ENCODE results near the gene PTGDR2. TPM values are rescaled to one million over a fixed set of nuclear protein-coding genes. Genes with fewer than 3 reads are reported as not detected.

The PTGDR2 gene
- total and polyA plus RNA-seq, 9 donors, result 0.48 to 1.0 (median 0.71) TPM

DNA sequence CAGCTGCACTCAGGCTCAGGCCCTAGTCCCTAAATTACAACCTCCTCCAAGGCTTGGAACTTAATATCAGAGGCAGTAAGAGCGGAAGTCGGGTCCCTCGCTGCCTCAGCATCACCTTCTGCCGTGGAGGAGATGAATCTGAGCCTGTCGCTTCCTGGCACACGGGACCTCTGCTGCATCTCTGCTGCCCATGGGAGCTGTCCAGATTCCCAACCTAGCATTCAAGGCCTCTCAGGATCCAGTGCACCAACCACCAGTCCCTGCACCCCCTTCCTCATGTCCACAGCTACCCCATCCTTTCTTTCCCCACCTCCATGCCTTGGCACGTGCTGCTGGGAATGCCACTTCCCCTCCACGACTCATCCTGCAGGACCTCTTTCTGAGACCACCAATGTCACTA is 2.5 kb upstream of the PTGDR2 start:
- Histone ChIP-seq H3K9me3 (replicated peaks; ENCODE audit: control insufficient read depth, low read depth, low read length) (no peaks in the 10 kb centered on the region), H3K4me1 (ENCODE audit: control insufficient read depth, insufficient read depth, low read length) (peaks cover 15% of the 10 kb centered on the region), H3K27ac (ENCODE audit: low read length) (no peak overlapping the region), H3K36me3 (ENCODE audit: control insufficient read depth, insufficient read depth, low read length) (peaks cover 3% of the 10 kb centered on the region), H3K4me3 (ENCODE audit: low read length) (no peak overlapping the region), H3K27me3 (ENCODE audit: control insufficient read depth, insufficient read depth, low read length) (no peaks in the 10 kb centered on the region)
- no peak for DNase-seq
- WGBS (ENCODE audit: insufficient coverage), result 38% methylated on average over 7 of the region's 8 CpGs

DNA sequence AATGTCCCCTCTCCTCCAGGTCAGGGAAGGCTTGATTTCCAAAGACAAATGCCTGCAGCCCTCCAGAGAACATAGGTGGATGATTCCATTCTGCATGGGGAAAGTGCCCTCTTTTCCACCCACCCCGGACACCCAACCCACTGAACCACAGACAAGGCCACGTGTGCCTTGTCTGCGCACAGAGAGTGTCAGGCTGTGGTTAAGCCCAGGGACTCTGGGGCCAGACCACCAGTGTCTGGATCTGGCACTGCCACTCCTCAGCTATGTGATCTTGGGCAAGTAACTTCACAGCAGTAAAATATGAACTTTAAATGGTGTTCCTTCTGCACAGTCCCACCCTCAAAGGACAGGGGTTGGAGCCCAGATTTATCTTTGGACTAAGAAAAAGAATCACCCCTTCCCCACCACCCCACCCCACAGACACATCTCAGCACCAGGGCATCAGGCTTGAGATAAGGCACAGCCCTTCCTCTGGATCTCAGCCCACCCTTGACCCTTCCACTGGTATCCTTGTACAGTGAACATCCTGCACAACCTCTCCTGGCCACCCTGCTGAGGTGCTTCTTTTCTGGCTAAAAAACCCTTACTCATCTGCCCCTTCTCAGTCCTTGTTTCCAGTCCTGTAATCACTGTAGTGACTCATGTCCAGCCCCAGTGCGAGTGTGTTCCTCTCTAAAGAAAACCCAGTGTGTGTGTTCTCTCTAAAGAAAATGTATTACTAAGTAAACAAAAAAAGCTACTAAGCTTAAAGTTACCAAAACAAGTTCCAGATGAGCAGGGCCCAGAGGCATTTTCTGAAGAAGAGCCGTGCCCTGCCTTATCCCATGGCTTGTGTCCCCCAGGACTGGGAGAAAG is 1.9 kb upstream of the PTGDR2 start:
- 79% methylated on average over 4 of the region's 5 CpGs for WGBS (ENCODE audit: insufficient coverage)
- no peaks in the 10 kb centered on the region for H3K27me3 ChIP-seq (ENCODE audit: control insufficient read depth, insufficient read depth, low read length)
- no peaks in the 10 kb centered on the region for H3K9me3 ChIP-seq (replicated peaks; ENCODE audit: control insufficient read depth, low read depth, low read length)
- peaks cover 5% of the 10 kb centered on the region for H3K36me3 ChIP-seq (ENCODE audit: control insufficient read depth, insufficient read depth, low read length)
- peaks cover 15% of the 10 kb centered on the region for H3K4me1 ChIP-seq (ENCODE audit: control insufficient read depth, insufficient read depth, low read length)
- H3K27ac ChIP-seq (ENCODE audit: low read length), result no peak overlapping the region
- no peak overlapping the region for H3K4me3 ChIP-seq (ENCODE audit: low read length)
- DNase-seq, result no peak

DNA sequence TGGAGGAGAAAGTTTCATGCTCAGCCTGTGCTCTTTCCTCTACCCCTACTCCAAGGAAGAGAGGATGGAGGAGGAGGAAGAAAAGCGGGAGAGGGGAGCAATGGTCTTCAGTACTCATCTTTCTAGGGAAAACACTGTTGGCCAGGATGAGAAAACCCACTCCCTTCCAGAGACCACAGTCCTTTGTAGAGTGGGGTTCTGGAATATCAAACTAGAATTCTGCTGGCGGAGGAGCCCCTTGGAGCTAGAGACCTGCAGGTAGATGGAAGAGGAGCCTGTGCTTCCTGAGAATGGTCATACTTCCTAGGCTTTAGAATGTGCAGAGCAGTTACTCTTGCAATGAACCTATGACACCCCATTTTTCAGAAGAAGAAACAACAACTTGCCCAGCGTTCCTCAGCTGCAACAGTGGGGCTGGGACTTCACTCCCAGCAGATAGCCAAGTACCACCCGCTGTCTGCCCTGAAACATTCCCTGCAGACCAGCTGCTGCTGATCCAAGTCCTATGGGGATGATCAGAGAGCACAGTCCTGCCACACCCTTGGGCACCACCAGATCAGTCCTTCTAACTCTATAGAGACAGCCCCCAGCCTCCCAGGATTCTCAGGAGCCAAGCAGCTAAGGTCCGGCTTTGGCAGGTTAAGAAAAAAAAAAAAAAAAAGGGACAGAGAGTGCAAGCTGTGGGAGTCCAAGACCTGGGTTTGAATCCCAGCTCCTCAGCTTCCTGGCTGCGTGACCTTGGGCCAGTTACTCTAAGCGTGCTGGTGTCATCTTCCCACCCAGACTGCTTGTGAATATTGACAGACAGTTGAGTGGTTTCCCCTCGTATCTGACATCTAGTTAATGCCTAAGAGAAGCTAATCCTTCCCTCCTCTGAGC is 664 bp downstream of the PTGDR2 start:
- H3K27me3 ChIP-seq (ENCODE audit: control insufficient read depth, insufficient read depth, low read length), result no peaks in the 10 kb centered on the region
- peaks cover 25% of the 10 kb centered on the region for H3K36me3 ChIP-seq (ENCODE audit: control insufficient read depth, insufficient read depth, low read length)
- DNase-seq, result no peak
- H3K9me3 ChIP-seq (replicated peaks; ENCODE audit: control insufficient read depth, low read depth, low read length), result no peaks in the 10 kb centered on the region
- no peak overlapping the region for H3K27ac ChIP-seq (ENCODE audit: low read length)
- WGBS (ENCODE audit: insufficient coverage), result 23% methylated on average over 2 of the region's 8 CpGs
- H3K4me1 ChIP-seq (ENCODE audit: control insufficient read depth, insufficient read depth, low read length), result peaks cover 12% of the 10 kb centered on the region
- no peak overlapping the region for H3K4me3 ChIP-seq (ENCODE audit: low read length)

GRCh38 chr11:60854140-60854846 is 1.5 kb downstream of the PTGDR2 start:
- 60% methylated on average over 2 of the region's 8 CpGs for WGBS (ENCODE audit: insufficient coverage)
- H3K36me3 ChIP-seq (ENCODE audit: control insufficient read depth, insufficient read depth, low read length), result peaks cover 32% of the 10 kb centered on the region
- no peak overlapping the region for H3K4me3 ChIP-seq (ENCODE audit: low read length)
- no peaks in the 10 kb centered on the region for H3K9me3 ChIP-seq (replicated peaks; ENCODE audit: control insufficient read depth, low read depth, low read length)
- H3K27me3 ChIP-seq (ENCODE audit: control insufficient read depth, insufficient read depth, low read length), result no peaks in the 10 kb centered on the region
- no peak overlapping the region for H3K27ac ChIP-seq (ENCODE audit: low read length)
- H3K4me1 ChIP-seq (ENCODE audit: control insufficient read depth, insufficient read depth, low read length), result peaks cover 12% of the 10 kb centered on the region
- DNase-seq, result no peak

GRCh38 chr11:60852982-60853950 is 2.5 kb downstream of the PTGDR2 start:
- 75% methylated on average over 67 of the region's 68 CpGs for WGBS (ENCODE audit: insufficient coverage)
- no peak overlapping the region for H3K27ac ChIP-seq (ENCODE audit: low read length)
- H3K9me3 ChIP-seq (replicated peaks; ENCODE audit: control insufficient read depth, low read depth, low read length), result no peaks in the 10 kb centered on the region
- no peak overlapping the region for H3K4me3 ChIP-seq (ENCODE audit: low read length)
- H3K27me3 ChIP-seq (ENCODE audit: control insufficient read depth, insufficient read depth, low read length), result no peaks in the 10 kb centered on the region
- H3K4me1 ChIP-seq (ENCODE audit: control insufficient read depth, insufficient read depth, low read length), result peaks cover 12% of the 10 kb centered on the region
- no peak for DNase-seq
- peaks cover 43% of the 10 kb centered on the region for H3K36me3 ChIP-seq (ENCODE audit: control insufficient read depth, insufficient read depth, low read length)

- Histone ChIP-seq H3K36me3 (ENCODE audit: control insufficient read depth, insufficient read depth, low read length) (peaks cover 51% of the 10 kb centered on the region), H3K27me3 (ENCODE audit: control insufficient read depth, insufficient read depth, low read length) (no peaks in the 10 kb centered on the region), H3K9me3 (replicated peaks; ENCODE audit: control insufficient read depth, low read depth, low read length) (no peaks in the 10 kb centered on the region), H3K27ac (ENCODE audit: low read length) (no peak overlapping the region), H3K4me1 (ENCODE audit: control insufficient read depth, insufficient read depth, low read length) (peaks cover 12% of the 10 kb centered on the region), H3K4me3 (ENCODE audit: low read length) (no peak overlapping the region)
- DNase-seq, result no peak
- 16% methylated on average over 74 of the region's 78 CpGs for WGBS (ENCODE audit: insufficient coverage)
These were observed 3.4 kb downstream of the PTGDR2 start for GRCh38 chr11:60852117-60852981.

- Histone ChIP-seq H3K27ac (ENCODE audit: low read length) (no peak overlapping the region), H3K4me3 (ENCODE audit: low read length) (no peak overlapping the region), H3K9me3 (replicated peaks; ENCODE audit: control insufficient read depth, low read depth, low read length) (no peaks in the 10 kb centered on the region), H3K4me1 (ENCODE audit: control insufficient read depth, insufficient read depth, low read length) (peaks cover 12% of the 10 kb centered on the region), H3K36me3 (ENCODE audit: control insufficient read depth, insufficient read depth, low read length) (peaks cover 54% of the 10 kb centered on the region), H3K27me3 (ENCODE audit: control insufficient read depth, insufficient read depth, low read length) (no peaks in the 10 kb centered on the region)
- WGBS (ENCODE audit: insufficient coverage), result 80% methylated on average over 14 of the region's 17 CpGs
- no peak for DNase-seq
These were observed 4.2 kb downstream of the PTGDR2 start for GRCh38 chr11:60851327-60852104.

GRCh38 chr11:60849641-60850520 is 5.9 kb downstream of the PTGDR2 start:
- no peak overlapping the region for H3K27ac ChIP-seq (ENCODE audit: low read length)
- WGBS (ENCODE audit: insufficient coverage), result 87% methylated on average over 22 of the region's 29 CpGs

More at GRCh38 chr11:60849641-60850520, 5.9 kb downstream of the PTGDR2 start:
- no peaks in the 10 kb centered on the region for H3K27me3 ChIP-seq (ENCODE audit: control insufficient read depth, insufficient read depth, low read length)
- H3K4me1 ChIP-seq (ENCODE audit: control insufficient read depth, insufficient read depth, low read length), result no peaks in the 10 kb centered on the region
- H3K4me3 ChIP-seq (ENCODE audit: low read length), result no peak overlapping the region
- H3K9me3 ChIP-seq (replicated peaks; ENCODE audit: control insufficient read depth, low read depth, low read length), result no peaks in the 10 kb centered on the region
- H3K36me3 ChIP-seq (ENCODE audit: control insufficient read depth, insufficient read depth, low read length), result peaks cover 54% of the 10 kb centered on the region
- no peak for DNase-seq
